B cell (primary cell): ENCODE data around the gene RS1.

Experiments
- EZH2 ChIP-seq: IDR thresholded peaks from 2 replicates; pipeline ENCODE4 v1.6.1; 2012; ENCODE audit warnings: borderline replicate concordance, low read depth, mild to moderate bottlenecking, moderate library complexity, low read length; ENCODE audit not compliant: insufficient read depth, poor library complexity, severe bottlenecking
- TF ChIP-seq, protein P1 (sequence below): fragments of 200-600 bp; IDR thresholded peaks from one replicate; pipeline ENCODE4 v1.8.0; 2022; ENCODE audit warnings: antibody characterized with exemption, mild to moderate bottlenecking

DNA sequence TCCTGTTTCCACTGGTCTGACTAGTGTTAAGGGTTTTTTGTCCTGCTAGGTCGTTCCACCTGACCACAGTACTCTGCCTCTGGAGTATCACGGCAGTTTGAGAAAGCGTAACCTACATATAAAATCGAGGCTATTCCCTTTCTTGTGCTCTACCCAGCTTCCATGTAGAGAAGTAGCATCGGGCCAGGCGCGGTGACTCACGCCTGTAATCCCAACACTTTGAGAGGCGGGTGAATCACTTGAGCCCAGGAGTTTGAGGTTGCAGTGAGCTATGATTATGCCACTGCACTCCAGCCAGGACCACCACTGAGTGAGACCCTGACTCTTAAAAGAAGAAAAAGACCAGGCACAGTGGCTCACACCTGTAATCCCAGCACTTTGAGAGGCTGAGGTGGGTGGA lies 43.0 kb upstream of the RS1 start:
- TF ChIP-seq, protein P1, sequence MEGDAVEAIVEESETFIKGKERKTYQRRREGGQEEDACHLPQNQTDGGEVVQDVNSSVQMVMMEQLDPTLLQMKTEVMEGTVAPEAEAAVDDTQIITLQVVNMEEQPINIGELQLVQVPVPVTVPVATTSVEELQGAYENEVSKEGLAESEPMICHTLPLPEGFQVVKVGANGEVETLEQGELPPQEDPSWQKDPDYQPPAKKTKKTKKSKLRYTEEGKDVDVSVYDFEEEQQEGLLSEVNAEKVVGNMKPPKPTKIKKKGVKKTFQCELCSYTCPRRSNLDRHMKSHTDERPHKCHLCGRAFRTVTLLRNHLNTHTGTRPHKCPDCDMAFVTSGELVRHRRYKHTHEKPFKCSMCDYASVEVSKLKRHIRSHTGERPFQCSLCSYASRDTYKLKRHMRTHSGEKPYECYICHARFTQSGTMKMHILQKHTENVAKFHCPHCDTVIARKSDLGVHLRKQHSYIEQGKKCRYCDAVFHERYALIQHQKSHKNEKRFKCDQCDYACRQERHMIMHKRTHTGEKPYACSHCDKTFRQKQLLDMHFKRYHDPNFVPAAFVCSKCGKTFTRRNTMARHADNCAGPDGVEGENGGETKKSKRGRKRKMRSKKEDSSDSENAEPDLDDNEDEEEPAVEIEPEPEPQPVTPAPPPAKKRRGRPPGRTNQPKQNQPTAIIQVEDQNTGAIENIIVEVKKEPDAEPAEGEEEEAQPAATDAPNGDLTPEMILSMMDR = no peak
- TF ChIP-seq EZH2 = no peak
